Activated CD8-positive, alpha-beta T cell treated with anti-CD3 and anti-CD28 coated beads for 36 hours (primary cell): ENCODE results near the gene LRRC8D. TPM values are rescaled to one million over a fixed set of nuclear protein-coding genes. Genes with fewer than 3 reads are reported as not detected.

ENCODE experiments used
- ATAC-seq: fragments of 200-7000 bp; cut with Tn5 transposase; one replicate; pipeline ENCODE4 v1.10.0; 2021; ENCODE audit warnings: mild to moderate bottlenecking, moderate library complexity
- CTCF ChIA-PET: fragments of 350-600 bp; sonication (Branson Sonifier 250); formaldehyde crosslinking; loops from one replicate; lab custom pipeline; 2021; ENCODE audit warnings: antibody characterized with exemption; lab: Charles Lee
- POLR2A ChIA-PET: fragments of 350-600 bp; sonication (Branson Sonifier 250); formaldehyde crosslinking; loops from one replicate; lab custom pipeline; 2021; ENCODE audit warnings: antibody characterized with exemption; lab: Charles Lee
- DNase-seq: peaks from one replicate; pipeline ENCODE4 v3.0.0-alpha.2; 2020
- H3K27ac Mint-ChIP-seq: one replicate; pipeline ENCODE4 v1.8.0; 2021; ENCODE audit warnings: mild to moderate bottlenecking, mixed read lengths
- H3K27me3 Mint-ChIP-seq: one replicate; pipeline ENCODE4 v1.8.0; 2021; ENCODE audit warnings: mixed read lengths
- H3K36me3 Mint-ChIP-seq: one replicate; pipeline ENCODE4 v1.8.0; 2021; ENCODE audit warnings: low read depth, mixed read lengths
- H3K4me1 Mint-ChIP-seq: one replicate; pipeline ENCODE4 v1.8.0; 2021; ENCODE audit warnings: low read depth, mixed read lengths
- H3K4me3 Mint-ChIP-seq: one replicate; pipeline ENCODE4 v1.8.0; 2021; ENCODE audit warnings: mild to moderate bottlenecking, moderate library complexity, mixed read lengths
- H3K9me3 Mint-ChIP-seq: one replicate; pipeline ENCODE4 v1.8.0; 2021; ENCODE audit warnings: mixed read lengths
- intact Hi-C: fragments of 100-400 bp; cut with micrococcal nuclease; formaldehyde crosslinking; loops from one replicate; pipeline ENCODE4 v1.10.0; 2022
- total RNA-seq, 2 experiments: library from RNA; stranded (reverse); gene quantifications; one replicate each; pipeline ENCODE4 v1.2.3, GENCODE V29; 2021
- TF ChIP-seq, protein P1 (sequence below): fragments of 200-600 bp; IDR thresholded peaks from one replicate; pipeline ENCODE4 v1.8.0; 2022; ENCODE audit warnings: antibody characterized with exemption, mild to moderate bottlenecking

Gene LRRC8D
- total RNA-seq, 2 experiments from 2014 or later = 26.3 to 27.5 TPM

DNA sequence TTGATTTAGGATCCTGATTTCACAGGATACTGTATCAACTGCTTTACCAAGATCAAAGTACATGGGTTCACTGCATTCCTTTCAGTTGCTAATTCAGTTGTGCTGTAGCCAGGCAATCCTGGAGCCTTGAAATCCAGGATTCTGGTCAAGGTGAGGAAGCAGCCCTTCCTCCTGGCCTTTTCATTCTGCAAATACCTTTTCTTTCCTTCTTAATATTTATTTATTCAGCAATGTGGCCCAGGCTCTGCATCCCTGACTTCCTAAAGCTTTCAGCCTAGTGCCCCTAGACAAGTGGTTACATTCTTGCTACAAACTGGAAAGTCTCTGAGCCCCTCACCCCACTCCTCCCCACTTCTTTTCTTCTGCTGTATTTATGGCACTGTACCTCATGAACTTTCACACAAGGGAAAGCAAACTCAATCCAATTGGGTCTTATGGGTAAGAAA lies 16.2 kb downstream of the LRRC8D start:
- intact Hi-C loops = no loop called here
- ATAC-seq (no peak), DNase-seq (no peak)
- ChIA-PET POLR2A (no interaction called here), CTCF (no interaction called here)
- Mint-ChIP-seq H3K27ac (no peak overlapping the region), H3K27me3 (no peaks in the 10 kb centered on the region), H3K4me3 (no peak overlapping the region), H3K9me3 (no peaks in the 10 kb centered on the region), H3K36me3 (no peaks in the 10 kb centered on the region), H3K4me1 (peaks cover 24% of the 10 kb centered on the region)
- TF ChIP-seq, protein P1, sequence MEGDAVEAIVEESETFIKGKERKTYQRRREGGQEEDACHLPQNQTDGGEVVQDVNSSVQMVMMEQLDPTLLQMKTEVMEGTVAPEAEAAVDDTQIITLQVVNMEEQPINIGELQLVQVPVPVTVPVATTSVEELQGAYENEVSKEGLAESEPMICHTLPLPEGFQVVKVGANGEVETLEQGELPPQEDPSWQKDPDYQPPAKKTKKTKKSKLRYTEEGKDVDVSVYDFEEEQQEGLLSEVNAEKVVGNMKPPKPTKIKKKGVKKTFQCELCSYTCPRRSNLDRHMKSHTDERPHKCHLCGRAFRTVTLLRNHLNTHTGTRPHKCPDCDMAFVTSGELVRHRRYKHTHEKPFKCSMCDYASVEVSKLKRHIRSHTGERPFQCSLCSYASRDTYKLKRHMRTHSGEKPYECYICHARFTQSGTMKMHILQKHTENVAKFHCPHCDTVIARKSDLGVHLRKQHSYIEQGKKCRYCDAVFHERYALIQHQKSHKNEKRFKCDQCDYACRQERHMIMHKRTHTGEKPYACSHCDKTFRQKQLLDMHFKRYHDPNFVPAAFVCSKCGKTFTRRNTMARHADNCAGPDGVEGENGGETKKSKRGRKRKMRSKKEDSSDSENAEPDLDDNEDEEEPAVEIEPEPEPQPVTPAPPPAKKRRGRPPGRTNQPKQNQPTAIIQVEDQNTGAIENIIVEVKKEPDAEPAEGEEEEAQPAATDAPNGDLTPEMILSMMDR = no peak

DNA sequence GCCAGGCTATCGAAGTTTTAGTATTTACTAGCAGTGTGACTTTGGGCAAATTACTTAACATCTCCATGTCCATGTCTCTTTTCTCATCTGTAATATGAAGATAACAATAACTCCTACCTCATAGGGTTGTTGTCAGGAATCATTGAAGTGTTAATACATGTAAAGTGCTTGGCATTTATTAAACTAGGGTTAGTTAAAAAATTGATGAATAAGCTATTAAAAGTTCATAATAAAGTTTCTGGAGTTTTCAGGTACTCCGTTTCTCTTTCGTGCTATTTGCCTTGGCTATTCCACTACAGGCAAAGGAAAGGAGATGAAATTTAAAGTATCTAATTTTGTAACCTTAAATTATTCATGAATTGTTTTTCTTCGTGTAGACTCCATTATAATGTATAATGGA lies 16.7 kb downstream of the LRRC8D start:
- no peak overlapping the region for H3K4me3 Mint-ChIP-seq
- CTCF ChIA-PET = no interaction called here
- no peak overlapping the region for H3K27ac Mint-ChIP-seq
- ATAC-seq = no peak
- no peaks in the 10 kb centered on the region for H3K27me3 Mint-ChIP-seq
- H3K36me3 Mint-ChIP-seq = no peaks in the 10 kb centered on the region
- POLR2A ChIA-PET = no interaction called here
- H3K9me3 Mint-ChIP-seq = no peaks in the 10 kb centered on the region
- no peak for DNase-seq
- TF ChIP-seq, protein P1 = no peak
- intact Hi-C loops = no loop called here
- H3K4me1 Mint-ChIP-seq = peaks cover 29% of the 10 kb centered on the region

DNA sequence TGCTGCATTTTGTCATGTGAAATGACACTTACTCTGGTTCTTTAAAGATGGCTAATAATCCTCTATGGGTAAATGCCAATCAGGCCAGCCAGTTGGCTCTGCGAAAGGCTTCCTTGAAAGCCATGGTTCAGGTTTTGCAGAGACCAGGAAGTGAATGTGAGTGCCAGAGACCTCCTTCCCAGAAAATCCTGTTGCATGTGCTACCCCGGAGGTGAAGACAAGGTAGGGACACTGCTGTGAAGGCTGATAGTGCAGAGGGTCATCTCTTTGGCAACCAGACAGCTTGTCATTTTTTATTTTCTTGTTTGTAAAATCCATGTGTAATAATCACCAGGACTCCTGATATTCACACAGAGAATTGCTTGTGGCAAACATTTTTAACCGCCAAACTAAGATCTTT lies 18.7 kb downstream of the LRRC8D start:
- Mint-ChIP-seq H3K9me3 (no peaks in the 10 kb centered on the region), H3K27ac (no peak overlapping the region), H3K27me3 (no peaks in the 10 kb centered on the region), H3K4me1 (peaks cover 29% of the 10 kb centered on the region), H3K36me3 (peaks cover 7% of the 10 kb centered on the region), H3K4me3 (no peak overlapping the region)
- POLR2A ChIA-PET = interaction anchor here (0.8 kb wide), 1 partner anchor 16 kb away, joined by 3 read pairs; no protein-coding TSS in a partner anchor
- intact Hi-C loops = no loop called here
- DNase-seq (no peak), ATAC-seq (no peak)
- CTCF ChIA-PET = interaction anchor here (0.9 to 1.5 kb wide), 2 partner anchors 17 to 122 kb away, joined by 3 to 4 read pairs; no protein-coding TSS in a partner anchor
- TF ChIP-seq, protein P1 = no peak

DNA sequence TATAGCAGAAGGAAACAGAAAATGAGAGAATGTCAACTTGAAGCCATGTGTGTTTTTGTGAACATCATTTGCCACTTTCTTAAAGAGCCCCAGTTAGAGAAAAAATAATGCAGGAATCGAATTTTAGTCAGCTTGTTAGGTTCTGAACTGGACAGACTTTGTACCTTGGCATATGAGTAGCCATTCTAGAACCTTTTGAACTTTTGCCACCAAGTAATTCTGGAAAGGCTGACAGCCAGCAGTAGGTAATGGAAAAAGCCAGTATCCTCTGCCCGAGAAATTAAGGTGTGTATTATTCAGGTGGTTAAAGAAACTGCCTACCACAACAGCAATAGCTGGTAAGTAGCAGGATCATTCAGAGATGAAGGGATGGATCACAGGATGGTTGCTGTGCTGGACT lies 20.7 kb downstream of the LRRC8D start:
- Mint-ChIP-seq H3K27ac (no peak overlapping the region), H3K4me1 (peaks cover 38% of the 10 kb centered on the region), H3K27me3 (no peaks in the 10 kb centered on the region), H3K4me3 (no peak overlapping the region), H3K36me3 (peaks cover 23% of the 10 kb centered on the region), H3K9me3 (no peaks in the 10 kb centered on the region)
- DNase-seq (no peak), ATAC-seq (no peak)
- TF ChIP-seq, protein P1 = no peak
- intact Hi-C loops = loop anchor here (10.0 kb wide), 2 partner anchors 57 to 147 kb away; no protein-coding TSS in a partner anchor
- CTCF ChIA-PET = interaction anchor here (3.2 to 5.6 kb wide), 3 partner anchors 14 to 37 kb away, joined by 17 to 31 read pairs (median 21); partner anchors contain the start of gene LRRC8D
- POLR2A ChIA-PET = interaction anchor here (1.0 to 1.7 kb wide), 2 partner anchors 21 to 81 kb away, joined by 3 to 5 read pairs; no protein-coding TSS in a partner anchor

DNA sequence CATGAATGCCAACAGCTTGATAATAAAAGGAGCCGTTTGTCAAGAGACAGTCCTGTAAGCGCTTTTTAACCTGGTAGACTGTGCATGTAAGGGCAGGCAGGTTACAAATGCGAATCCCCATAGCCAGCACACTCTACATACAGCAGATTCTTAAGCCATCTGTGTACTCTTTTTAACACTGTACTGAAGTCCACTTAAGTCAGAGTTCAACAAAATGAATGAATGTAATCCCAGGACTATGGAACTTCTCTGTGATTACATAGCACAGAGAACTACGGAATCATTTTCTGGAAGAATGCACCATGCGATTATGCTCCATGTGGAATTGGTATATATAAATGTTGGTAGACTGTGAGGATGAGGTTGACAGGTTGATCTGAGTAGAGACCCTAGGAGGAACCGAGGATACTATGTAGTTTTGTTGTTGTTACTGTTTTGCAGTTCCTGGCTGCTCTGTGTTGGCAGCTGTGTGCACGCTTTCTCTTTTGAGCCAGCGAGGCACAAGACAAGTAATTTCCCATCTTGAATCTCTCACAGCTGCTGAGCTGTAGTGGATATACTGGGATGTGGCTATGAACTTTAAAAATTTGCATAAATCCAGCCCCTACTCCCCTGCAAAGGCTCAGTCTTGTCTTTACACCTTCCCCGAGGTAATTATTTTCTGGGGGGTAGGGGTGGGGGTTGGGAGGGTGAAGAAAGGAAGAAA lies 21.9 kb downstream of the LRRC8D start:
- TF ChIP-seq, protein P1 = no peak
- ChIA-PET POLR2A (interaction anchor here (0.6 to 2.2 kb wide), 20 partner anchors 9 to 212 kb away, joined by 3 to 21 read pairs (median 5); partner anchors contain the start of genes LRRC8C and LRRC8D), CTCF (interaction anchor here (0.7 to 5.6 kb wide), 27 partner anchors 9 to 373 kb away, joined by 3 to 31 read pairs (median 4); partner anchors contain the start of gene LRRC8D)
- intact Hi-C loops = loop anchor here (10.0 kb wide), 2 partner anchors 58 to 148 kb away; no protein-coding TSS in a partner anchor
- ATAC-seq (peak; percentile 35), DNase-seq (no peak)
- Mint-ChIP-seq H3K27ac (peak overlapping the region; percentile 95), H3K36me3 (peaks cover 28% of the 10 kb centered on the region), H3K9me3 (no peaks in the 10 kb centered on the region), H3K27me3 (no peaks in the 10 kb centered on the region), H3K4me3 (peak overlapping the region; percentile 88), H3K4me1 (peaks cover 46% of the 10 kb centered on the region)
